Parathyroid adenoma (tissue), 2 donors: ENCODE measurements around the gene PLEK.

ENCODE experiments used
- H2AFZ ChIP-seq: fragments of 300-600 bp; sonication (generic); one replicate; pipeline ENCODE4 v1.7.0; 2017; ENCODE audit warnings: antibody characterized with exemption, mild to moderate bottlenecking
- H3K27ac ChIP-seq: fragments of 300-600 bp; sonication (generic); one replicate; pipeline ENCODE4 v1.7.0; 2017
- H3K27me3 ChIP-seq: fragments of 300-600 bp; sonication (generic); one replicate; pipeline ENCODE4 v1.7.0; 2017; ENCODE audit warnings: low read length; ENCODE audit not compliant: control insufficient read depth, insufficient read depth
- H3K36me3 ChIP-seq: fragments of 300-600 bp; sonication (generic); one replicate; pipeline ENCODE4 v1.7.0; 2017; ENCODE audit warnings: low read length; ENCODE audit not compliant: control insufficient read depth, insufficient read depth
- H3K4me1 ChIP-seq: fragments of 300-600 bp; sonication (generic); one replicate; pipeline ENCODE4 v1.7.0; 2017; ENCODE audit warnings: control low read depth
- H3K4me2 ChIP-seq: fragments of 300-600 bp; sonication (generic); one replicate; pipeline ENCODE4 v1.7.0; 2017; ENCODE audit warnings: low read length
- H3K4me3 ChIP-seq: fragments of 300-600 bp; sonication (generic); one replicate; pipeline ENCODE4 v1.7.0; 2017; ENCODE audit warnings: low read depth, low read length
- H3K79me2 ChIP-seq: fragments of 300-600 bp; sonication (generic); one replicate; pipeline ENCODE4 v1.7.0; 2017; ENCODE audit warnings: control low read depth
- H3K9ac ChIP-seq: fragments of 300-600 bp; sonication (generic); one replicate; pipeline ENCODE4 v1.7.0; 2017; ENCODE audit warnings: mild to moderate bottlenecking
- H3K9me3 ChIP-seq: fragments of 300-600 bp; sonication (generic); one replicate; pipeline ENCODE4 v1.7.0; 2017; ENCODE audit warnings: low read length; ENCODE audit not compliant: control insufficient read depth
- TF ChIP-seq, protein P1 (sequence below): fragments of 300-600 bp; sonication (generic); IDR thresholded peaks from one replicate; pipeline ENCODE4 v1.7.0; 2017; ENCODE audit warnings: antibody characterized with exemption, mild to moderate bottlenecking
- donor health status: primary hyperparathyroidism.

The PLEK gene

DNA sequence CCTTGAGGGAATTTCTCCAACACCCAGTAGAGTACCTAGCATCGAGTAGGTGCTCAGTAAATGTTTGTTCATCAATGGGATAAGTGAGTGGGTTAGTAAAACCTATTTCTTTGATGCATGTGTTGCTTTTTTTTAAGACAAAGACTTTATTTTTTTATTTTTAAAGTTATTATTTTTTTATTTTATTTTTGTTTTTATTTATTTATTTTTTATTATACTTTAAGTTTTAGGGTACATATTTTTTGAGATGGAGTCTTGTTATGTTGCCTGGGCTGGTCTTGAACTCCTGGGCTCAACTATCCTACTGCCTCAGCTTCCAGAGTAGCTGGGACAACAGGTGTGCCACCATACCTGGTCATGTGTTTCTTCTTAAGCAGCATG is 20.8 kb downstream of the PLEK start:
- H2AFZ ChIP-seq: no peak overlapping the region
- no peaks in the 10 kb centered on the region for H3K79me2 ChIP-seq
- TF ChIP-seq, protein P1, sequence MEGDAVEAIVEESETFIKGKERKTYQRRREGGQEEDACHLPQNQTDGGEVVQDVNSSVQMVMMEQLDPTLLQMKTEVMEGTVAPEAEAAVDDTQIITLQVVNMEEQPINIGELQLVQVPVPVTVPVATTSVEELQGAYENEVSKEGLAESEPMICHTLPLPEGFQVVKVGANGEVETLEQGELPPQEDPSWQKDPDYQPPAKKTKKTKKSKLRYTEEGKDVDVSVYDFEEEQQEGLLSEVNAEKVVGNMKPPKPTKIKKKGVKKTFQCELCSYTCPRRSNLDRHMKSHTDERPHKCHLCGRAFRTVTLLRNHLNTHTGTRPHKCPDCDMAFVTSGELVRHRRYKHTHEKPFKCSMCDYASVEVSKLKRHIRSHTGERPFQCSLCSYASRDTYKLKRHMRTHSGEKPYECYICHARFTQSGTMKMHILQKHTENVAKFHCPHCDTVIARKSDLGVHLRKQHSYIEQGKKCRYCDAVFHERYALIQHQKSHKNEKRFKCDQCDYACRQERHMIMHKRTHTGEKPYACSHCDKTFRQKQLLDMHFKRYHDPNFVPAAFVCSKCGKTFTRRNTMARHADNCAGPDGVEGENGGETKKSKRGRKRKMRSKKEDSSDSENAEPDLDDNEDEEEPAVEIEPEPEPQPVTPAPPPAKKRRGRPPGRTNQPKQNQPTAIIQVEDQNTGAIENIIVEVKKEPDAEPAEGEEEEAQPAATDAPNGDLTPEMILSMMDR: no peak
- no peak overlapping the region for H3K4me3 ChIP-seq
- H3K36me3 ChIP-seq: no peaks in the 10 kb centered on the region
- H3K4me2 ChIP-seq: no peak overlapping the region
- H3K27me3 ChIP-seq: no peaks in the 10 kb centered on the region
- no peak overlapping the region for H3K27ac ChIP-seq
- no peaks in the 10 kb centered on the region for H3K9me3 ChIP-seq
- no peak overlapping the region for H3K9ac ChIP-seq
- no peaks in the 10 kb centered on the region for H3K4me1 ChIP-seq

DNA sequence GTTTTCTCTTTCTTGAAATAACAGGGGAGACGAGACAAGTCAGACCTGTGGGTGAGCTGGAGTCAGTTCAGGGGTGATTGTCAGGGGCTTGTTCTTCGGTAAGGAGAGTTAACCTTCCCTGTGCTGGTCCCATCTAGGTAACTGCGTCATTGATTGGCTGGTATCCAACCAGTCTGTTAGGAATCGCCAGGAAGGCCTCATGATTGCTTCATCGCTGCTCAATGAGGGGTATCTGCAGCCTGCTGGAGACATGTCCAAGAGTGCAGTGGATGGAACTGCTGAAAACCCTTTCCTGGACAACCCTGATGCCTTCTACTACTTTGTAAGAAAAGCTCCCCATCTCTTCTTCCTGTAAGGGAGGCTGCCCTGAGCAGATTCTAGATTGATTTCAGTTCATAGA is 21.3 kb downstream of the PLEK start:
- TF ChIP-seq, protein P1: no peak
- Histone ChIP-seq H3K9me3 (no peaks in the 10 kb centered on the region), H3K27me3 (no peaks in the 10 kb centered on the region), H3K79me2 (no peaks in the 10 kb centered on the region), H3K27ac (no peak overlapping the region), H3K4me1 (no peaks in the 10 kb centered on the region), H2AFZ (no peak overlapping the region), H3K36me3 (no peaks in the 10 kb centered on the region), H3K4me2 (no peak overlapping the region), H3K9ac (no peak overlapping the region), H3K4me3 (no peak overlapping the region)

DNA sequence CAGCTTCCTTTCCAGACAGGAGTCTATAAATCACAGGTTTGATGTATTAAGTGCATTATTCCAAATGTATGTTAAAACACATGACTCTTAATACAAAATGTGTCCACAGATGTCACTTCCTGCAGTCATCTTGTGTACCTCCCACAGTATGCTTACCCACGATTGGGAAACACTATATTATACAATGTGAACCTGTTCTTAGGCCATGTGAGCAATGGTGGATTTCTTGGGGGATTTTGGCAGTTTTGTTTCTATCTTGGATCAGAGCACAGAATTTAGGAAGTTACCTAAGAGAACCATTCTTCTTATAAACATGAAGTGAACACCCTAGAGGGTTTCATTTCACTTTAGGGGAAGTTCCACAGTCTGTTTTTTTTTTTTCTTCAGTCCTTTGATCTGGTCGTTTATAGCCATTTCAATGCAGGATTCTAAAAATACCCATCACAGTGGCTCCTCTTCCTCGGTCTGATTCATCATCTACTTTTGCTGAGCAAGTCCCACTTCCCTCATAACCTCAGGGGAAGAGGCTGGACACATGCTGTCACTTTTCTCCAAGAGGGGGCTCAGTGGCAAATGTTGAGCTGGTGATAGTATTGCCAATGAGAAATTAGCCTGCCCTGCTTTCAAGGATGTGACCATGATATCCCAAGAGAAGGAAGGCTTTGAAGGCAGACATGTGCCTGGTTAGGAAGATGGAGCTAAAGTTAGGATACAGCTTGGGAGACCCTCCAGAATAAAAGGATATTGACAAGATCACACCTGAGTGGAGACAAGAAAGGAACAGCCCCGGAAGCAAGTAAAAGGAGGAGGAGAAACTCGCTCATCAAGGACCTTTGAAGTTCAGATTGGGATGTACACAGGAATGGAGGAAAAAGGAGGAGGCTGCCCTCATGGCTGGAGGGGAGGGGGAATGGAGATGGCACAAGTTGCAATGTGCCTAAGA is 22.6 kb downstream of the PLEK start:
- H3K27ac ChIP-seq: no peak overlapping the region

DNA sequence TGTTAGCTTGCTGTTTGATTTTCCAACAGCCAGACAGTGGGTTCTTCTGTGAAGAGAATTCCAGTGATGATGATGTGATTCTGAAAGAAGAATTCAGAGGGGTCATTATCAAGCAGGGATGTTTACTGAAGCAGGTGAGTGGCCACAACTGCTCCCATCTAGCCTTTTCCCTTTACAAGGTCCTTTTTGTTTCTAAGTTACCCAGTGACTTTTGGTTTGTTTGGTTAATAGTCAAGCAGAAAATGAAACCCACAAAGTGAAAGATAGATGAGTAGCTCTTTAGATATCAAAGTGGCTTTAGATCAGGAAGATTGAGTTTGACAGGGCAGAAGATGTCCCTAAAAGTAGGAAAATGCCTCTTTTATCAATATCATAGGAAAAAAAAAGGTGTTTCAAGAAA is 23.3 kb downstream of the PLEK start:
- H3K9me3 ChIP-seq: no peaks in the 10 kb centered on the region
- H3K36me3 ChIP-seq: no peaks in the 10 kb centered on the region
- no peaks in the 10 kb centered on the region for H3K27me3 ChIP-seq
- no peak overlapping the region for H3K4me2 ChIP-seq
- H3K27ac ChIP-seq: no peak overlapping the region
- no peak overlapping the region for H3K4me3 ChIP-seq
- no peaks in the 10 kb centered on the region for H3K4me1 ChIP-seq
- no peaks in the 10 kb centered on the region for H3K79me2 ChIP-seq
- TF ChIP-seq, protein P1: no peak
- no peak overlapping the region for H2AFZ ChIP-seq
- no peak overlapping the region for H3K9ac ChIP-seq

More for the DNA sequence above, 22.6 kb downstream of the PLEK start:
- TF ChIP-seq, protein P1: no peak
- H3K79me2 ChIP-seq: no peaks in the 10 kb centered on the region
- no peaks in the 10 kb centered on the region for H3K36me3 ChIP-seq
- no peak overlapping the region for H3K9ac ChIP-seq
- no peak overlapping the region for H2AFZ ChIP-seq
- H3K4me3 ChIP-seq: no peak overlapping the region
- H3K4me1 ChIP-seq: no peaks in the 10 kb centered on the region
- H3K9me3 ChIP-seq: no peaks in the 10 kb centered on the region
- no peaks in the 10 kb centered on the region for H3K27me3 ChIP-seq
- H3K4me2 ChIP-seq: no peak overlapping the region

DNA sequence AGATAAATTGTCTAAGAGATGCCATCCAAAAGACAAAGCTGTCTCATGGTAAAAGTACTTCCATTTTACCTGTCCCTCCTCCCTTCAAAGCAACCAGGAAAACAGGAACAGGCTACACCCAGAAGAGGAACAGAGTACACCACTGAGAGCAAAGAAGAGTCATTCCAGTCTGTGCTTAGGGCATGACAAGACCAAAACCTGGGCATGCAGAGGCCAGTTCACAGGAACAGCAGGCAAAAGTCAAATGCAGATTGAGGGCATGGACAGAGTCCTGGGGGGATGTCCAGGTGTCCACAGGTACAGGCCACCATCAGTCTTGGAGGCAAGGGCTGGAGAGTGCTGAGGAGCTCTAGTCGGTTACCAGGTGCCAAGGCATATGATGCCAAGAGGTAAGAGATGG is 23.7 kb downstream of the PLEK start:
- Histone ChIP-seq H3K36me3 (no peaks in the 10 kb centered on the region), H3K4me1 (no peaks in the 10 kb centered on the region), H3K9me3 (no peaks in the 10 kb centered on the region), H3K27me3 (no peaks in the 10 kb centered on the region), H3K4me2 (no peak overlapping the region), H3K79me2 (no peaks in the 10 kb centered on the region), H3K27ac (no peak overlapping the region), H3K4me3 (no peak overlapping the region), H2AFZ (no peak overlapping the region), H3K9ac (no peak overlapping the region)
- TF ChIP-seq, protein P1: no peak
